Heart left ventricle (tissue), 16 donors: Measurements from ENCODE around the gene FLYWCH2. TPM values are rescaled to one million over a fixed set of nuclear protein-coding genes. Genes with fewer than 3 reads are reported as not detected.

Source experiments
- ATAC-seq, 4 donors: fragments of 200-7000 bp; cut with Tn5 transposase; one replicate each; pipeline ENCODE4 v1.9.1; 2020 to 2022; ENCODE audit warnings: moderate library complexity in 4 of 4, mild to moderate bottlenecking in 3 of 4, moderate number of reproducible peaks in 1 of 4
- DNase-seq, 5 donors: peaks; one replicate each; pipeline ENCODE4 v3.0.0-alpha.2; 2020
- H3K27ac ChIP-seq, 12 donors: fragments of 200-600 bp; sonication (generic) in 4 of 12; one replicate each; pipeline versions ENCODE4 v1.5.0 to v1.8.0; 2016 to 2022; ENCODE audit warnings: mild to moderate bottlenecking in 2 of 12
- H3K27me3 ChIP-seq, 9 donors: fragments of 200-600 bp; sonication (generic) in 2 of 9; one replicate each; pipeline versions ENCODE4 v1.5.1 to v1.8.0; 2016 to 2022; ENCODE audit warnings: mild to moderate bottlenecking in 3 of 9
- H3K36me3 ChIP-seq, 9 donors: fragments of 200-600 bp; sonication (generic) in 2 of 9; one replicate each; pipeline versions ENCODE4 v1.5.0 to v1.8.0; 2018 to 2022; ENCODE audit warnings: mild to moderate bottlenecking in 2 of 9
- H3K4me1 ChIP-seq, 12 donors: fragments of 200-600 bp; sonication (generic) in 4 of 12; one replicate each; pipeline versions ENCODE4 v1.5.0 to v1.8.0; 2016 to 2022; ENCODE audit warnings: mild to moderate bottlenecking in 3 of 12
- H3K4me3 ChIP-seq, 12 donors: fragments of 200-600 bp; sonication (generic) in 4 of 12; one replicate each; pipeline versions ENCODE4 v1.5.0 to v1.8.0; 2017 to 2022; ENCODE audit warnings: mild to moderate bottlenecking in 9 of 12, moderate library complexity in 4 of 12
- H3K9me3 ChIP-seq, 12 donors: fragments of 200-600 bp; sonication (generic) in 4 of 12; one replicate each; pipeline versions ENCODE4 v1.5.0 to v1.8.0; 2016 to 2022; ENCODE audit warnings: mild to moderate bottlenecking in 1 of 12
- CTCF ChIP-seq, 12 donors: fragments of 200-600 bp; sonication (generic) in 4 of 12; IDR thresholded peaks; one replicate each; pipeline versions ENCODE4 v1.5.0 to v1.8.0; 2018 to 2022; ENCODE audit warnings: antibody characterized with exemption in 12 of 12, mild to moderate bottlenecking in 5 of 12
- POLR2A ChIP-seq, 2 donors: fragments of 450-650 bp; IDR thresholded peaks; one replicate each; pipeline ENCODE4 v1.6.1; 2017; ENCODE audit warnings: antibody characterized with exemption in 2 of 2, mild to moderate bottlenecking in 2 of 2, moderate library complexity in 2 of 2
- WGBS, 4 donors: extraction: QIAGEN DNeasy Blood & Tissue Kit in 2 of 4; methylation state at CpG; one replicate each; pipeline versions ENCODE4 v1.1.5 to v1.1.7; 2013 to 2018; 5-methylcytosine and 5-hydroxymethylcytosine counted together
- intact Hi-C, 10 donors: fragments of 100-400 bp; cut with DNase I; formaldehyde crosslinking; loops; one replicate each; pipeline versions ENCODE4 v1.11.1 to v1.14.2; 2022
- polyA plus RNA-seq, 2 donors: library from polyadenylated mRNA; stranded (reverse); fragments of 200-250 nt; gene quantifications; one replicate each; pipeline ENCODE4 v1.2.3, GENCODE V29; 2013
- total RNA-seq, 9 donors: library from RNA; depleted of rRNA in 2 of 9; stranded (reverse); fragments of >200 nt in 2 of 9; fragmentation: NEBNext Ultra II Directional in 3 of 9; extraction: Animal tissue kit (Norgen Biotek cat#: 25700) in 3 of 9; gene quantifications; one replicate each; pipeline versions ENCODE4 v1.1.0 to v1.2.4, GENCODE V29; 2016 to 2023
- donor health status: ischemic (EF 13 %, LVEDD 7.1; RV severe dilation, severe dysfunction).
- donor health status: healthy with polysubstance abuse.
- donor health status: DM: no; HTN: yes; CAD: no.
- donor health status: DM: no; HTN: no; CAD: no.
- donor health status: ischemic (EF 25% LVEDD 6.9; RV normal size, moderate dysfunction).
- donor health status: ischemic (EF 25% LVEDD 5.7; RV mildly dilated, moderate dysfunction).
- donor health status: healthy.
- donor health status: DM: yes; HTN: yes; CAD: no.
- donor health status: ischemic (EF 35%, LVEDD 5.7; RV mildly dilated, moderate dysfunction).
- donor health status: nonischemic (EF 11% LVEDD 7.7; RV severe dilation, severe dysfunction).
- donor health status: DM: yes; HTN: yes; CAD: no.
- donor health status: PGD.
- donor health status: ischemic (EF 29% LVEDD 5.4; RV normal size, mild dysfunction).
- donor health status: nonischemic (EF 23%, LVEDD 6.1; RV moderate dilation, normal function).

Gene FLYWCH2
- total and polyA plus RNA-seq, 11 donors: 20.1 to 64.1 (median 23.7) TPM

GRCh38 chr16:2910441-2910969 lies 27.5 kb downstream of the FLYWCH2 start:
- no peak overlapping the region for H3K4me3 ChIP-seq
- WGBS, 4 donors: 58 to 69% (median 64%) methylated on average over 5 of the region's 5 CpGs
- H3K27ac ChIP-seq: no peak overlapping the region
- H3K4me1 ChIP-seq: peaks cover 0 to 33% (median 19%) of the 10 kb centered on the region in 12 donors
- DNase-seq: no peak
- no peaks in the 10 kb centered on the region for H3K9me3 ChIP-seq
- no peak for TF ChIP-seq POLR2A (IDR thresholded peaks at IDR 0.05)
- H3K36me3 ChIP-seq: peaks cover 0 to 18% (median 11%) of the 10 kb centered on the region in 9 donors
- intact Hi-C loops: loop anchor here in 4 of 10 donors (5.0 to 10.0 kb wide), 4 partner anchors 38 to 136 kb away; partner anchors contain the start of genes ELOB (in 1 of the 4), PKMYT1 (in 1 of the 4) and ZG16B (in 1 of the 4)
- no peak for ATAC-seq
- no peaks in the 10 kb centered on the region for H3K27me3 ChIP-seq

GRCh38 chr16:2911638-2912329 lies 28.8 kb downstream of the FLYWCH2 start, which contains the start of gene FLYWCH1:
TSS of gene FLYWCH1 (plus strand) at chr16:2911931. CDS start at chr16:2929686, 17,755 bp downstream.
- Histone ChIP-seq H3K4me3 (peak within 1 kb of the TSS; percentile 64 to 97 (median 92)), H3K27ac (peak within 1 kb of the TSS; percentile 72 to 95 (median 90)), H3K4me1 (peaks cover 0 to 34% (median 14%) of the 10 kb centered on the region in 12 donors), H3K9me3 (no peaks in the 10 kb centered on the region), H3K36me3 (peaks cover 0 to 31% (median 21%) of the 10 kb centered on the region in 9 donors), H3K27me3 (no peaks in the 10 kb centered on the region)
- peak; percentile 94 to 99 (median 98) for ATAC-seq
- DNase-seq: peak; percentile 98 to 99 (median 99)
- intact Hi-C loops: loop anchor here in 4 of 10 donors (5.0 to 10.0 kb wide), 4 partner anchors 39 to 137 kb away; partner anchors contain the start of genes ELOB (in 1 of the 4), PKMYT1 (in 1 of the 4) and ZG16B (in 1 of the 4)
- TF ChIP-seq CTCF (IDR thresholded peaks at IDR 0.05): no peak
- TF ChIP-seq POLR2A (IDR thresholded peaks at IDR 0.05): peak in 1 of 2 donors; percentile 90
- WGBS, 4 donors: 0 to 1% (median 0%) methylated on average over 33 to 85 of the region's 85 CpGs

- Histone ChIP-seq H3K9me3 (no peaks in the 10 kb centered on the region), H3K27me3 (no peaks in the 10 kb centered on the region), H3K27ac (peak overlapping the region; percentile 72 to 95 (median 90)), H3K4me3 (peak overlapping the region; percentile 64 to 97 (median 92)), H3K4me1 (peaks cover 0 to 30% (median 12%) of the 10 kb centered on the region in 12 donors), H3K36me3 (peaks cover 0 to 36% (median 21%) of the 10 kb centered on the region in 9 donors)
- 3 to 5% (median 3%) methylated on average over 25 to 39 of the region's 39 CpGs for WGBS, 4 donors
- TF ChIP-seq CTCF (IDR thresholded peaks at IDR 0.05): no peak
- TF ChIP-seq POLR2A (IDR thresholded peaks at IDR 0.05): no peak
- ATAC-seq (peak; percentile 23 to 44 (median 36)), DNase-seq (peak in 3 of 5 donors; percentile 26 to 38 (median 34))
- intact Hi-C loops: loop anchor here in 4 of 10 donors (5.0 to 10.0 kb wide), 4 partner anchors 40 to 138 kb away; partner anchors contain the start of genes ELOB (in 1 of the 4), PKMYT1 (in 1 of the 4) and ZG16B (in 1 of the 4)
These were observed 29.6 kb downstream of the FLYWCH2 start for GRCh38 chr16:2912330-2913199.

- peak overlapping the region in 2 of 12 donors; percentile 96 to 97 for H3K4me3 ChIP-seq
- intact Hi-C loops: loop anchor here in 4 of 10 donors (5.0 to 10.0 kb wide), 4 partner anchors 41 to 139 kb away; partner anchors contain the start of genes ELOB (in 1 of the 4), PKMYT1 (in 1 of the 4) and ZG16B (in 1 of the 4)
- TF ChIP-seq POLR2A (IDR thresholded peaks at IDR 0.05) (no peak), CTCF (IDR thresholded peaks at IDR 0.05) (no peak)
- H3K27ac ChIP-seq: peak overlapping the region in 1 of 12 donors; percentile 86
- no peaks in the 10 kb centered on the region for H3K9me3 ChIP-seq
- H3K36me3 ChIP-seq: peaks cover 0 to 42% (median 24%) of the 10 kb centered on the region in 9 donors
- 86 to 93% (median 88%) methylated on average over 7 of the region's 7 CpGs for WGBS, 4 donors
- H3K4me1 ChIP-seq: peaks cover 0 to 30% (median 12%) of the 10 kb centered on the region in 12 donors
- DNase-seq: no peak
- no peak for ATAC-seq
- no peaks in the 10 kb centered on the region for H3K27me3 ChIP-seq
These were observed 30.6 kb downstream of the FLYWCH2 start for GRCh38 chr16:2913603-2914002.
